ENCODE data around the gene SORCS3. TPM values are rescaled to one million over a fixed set of nuclear protein-coding genes. Genes with fewer than 3 reads are reported as not detected.

The SORCS3 gene
- total RNA-seq, 4 donors from 2014 or later = not detected

- no peak for DNase-seq
- TF ChIP-seq POLR2A (IDR thresholded peaks at IDR 0.05) (no peak), CTCF (IDR thresholded peaks at IDR 0.05) (no peak)
- Histone ChIP-seq H3K36me3 (no peaks in the 10 kb centered on the region), H3K27me3 (no peaks in the 10 kb centered on the region), H3K4me3 (replicated peaks in 1 of 3) (no peak overlapping the region), H3K4me1 (no peaks in the 10 kb centered on the region), H3K27ac (no peak overlapping the region), H3K9me3 (no peaks in the 10 kb centered on the region)
- intact Hi-C loops (cut with DNase I) = no loop called here
- 69 to 73% methylated on average over 2 of the region's 2 CpGs for WGBS, 2 donors
Measured at GRCh38 chr10:104835422-104835821, 194.3 kb downstream of the SORCS3 start.

GRCh38 chr10:104842704-104843103 lies 201.6 kb downstream of the SORCS3 start:
- H3K4me1 ChIP-seq = no peaks in the 10 kb centered on the region
- no peak for DNase-seq
- H3K27me3 ChIP-seq = no peaks in the 10 kb centered on the region
- WGBS, 2 donors = 42 to 56% methylated on average over 3 of the region's 3 CpGs
- no peak overlapping the region for H3K27ac ChIP-seq
- TF ChIP-seq POLR2A (IDR thresholded peaks at IDR 0.05) (no peak), CTCF (IDR thresholded peaks at IDR 0.05) (no peak)
- no peaks in the 10 kb centered on the region for H3K9me3 ChIP-seq
- no peak overlapping the region for H3K4me3 ChIP-seq (replicated peaks in 1 of 3)
- intact Hi-C loops (cut with DNase I) = no loop called here
- H3K36me3 ChIP-seq = no peaks in the 10 kb centered on the region

GRCh38 chr10:104844073-104844472 lies 203.0 kb downstream of the SORCS3 start:
- intact Hi-C loops (cut with DNase I) = no loop called here
- Histone ChIP-seq H3K4me3 (replicated peaks in 1 of 3) (no peak overlapping the region), H3K9me3 (no peaks in the 10 kb centered on the region), H3K27ac (no peak overlapping the region), H3K4me1 (no peaks in the 10 kb centered on the region), H3K36me3 (no peaks in the 10 kb centered on the region), H3K27me3 (no peaks in the 10 kb centered on the region)
- no peak for TF ChIP-seq POLR2A (IDR thresholded peaks at IDR 0.05)
- TF ChIP-seq CTCF (IDR thresholded peaks at IDR 0.05) = no peak
- no peak for DNase-seq
- WGBS, 2 donors = 74 to 87% methylated on average over 3 of the region's 3 CpGs

- Histone ChIP-seq H3K27ac (no peak overlapping the region), H3K9me3 (no peaks in the 10 kb centered on the region), H3K36me3 (no peaks in the 10 kb centered on the region), H3K27me3 (no peaks in the 10 kb centered on the region), H3K4me3 (replicated peaks in 1 of 3) (no peak overlapping the region), H3K4me1 (no peaks in the 10 kb centered on the region)
- intact Hi-C loops (cut with DNase I) = no loop called here
- WGBS, 2 donors = 91 to 93% methylated on average over 5 of the region's 5 CpGs
- no peak for DNase-seq
- TF ChIP-seq POLR2A (IDR thresholded peaks at IDR 0.05) (no peak), CTCF (IDR thresholded peaks at IDR 0.05) (no peak)
Measured at GRCh38 chr10:104850023-104850422, 208.9 kb downstream of the SORCS3 start.

- Histone ChIP-seq H3K27me3 (no peaks in the 10 kb centered on the region), H3K36me3 (no peaks in the 10 kb centered on the region), H3K27ac (no peak overlapping the region), H3K9me3 (no peaks in the 10 kb centered on the region), H3K4me3 (replicated peaks in 1 of 3) (no peak overlapping the region), H3K4me1 (no peaks in the 10 kb centered on the region)
- 72 to 75% methylated on average over 6 of the region's 6 CpGs for WGBS, 2 donors
- TF ChIP-seq POLR2A (IDR thresholded peaks at IDR 0.05) = no peak
- TF ChIP-seq CTCF (IDR thresholded peaks at IDR 0.05) = no peak
- no peak for DNase-seq
- intact Hi-C loops (cut with DNase I) = no loop called here
Measured at GRCh38 chr10:104867966-104868598, 227.0 kb downstream of the SORCS3 start.
